ENCODE data around the gene PLCG2.
"Not testable (repeated sequence)": the region's sequence is repeated elsewhere in the genome, so short reads cannot be mapped to it uniquely, and the experiment has no call there.

PLCG2 gene

DNA sequence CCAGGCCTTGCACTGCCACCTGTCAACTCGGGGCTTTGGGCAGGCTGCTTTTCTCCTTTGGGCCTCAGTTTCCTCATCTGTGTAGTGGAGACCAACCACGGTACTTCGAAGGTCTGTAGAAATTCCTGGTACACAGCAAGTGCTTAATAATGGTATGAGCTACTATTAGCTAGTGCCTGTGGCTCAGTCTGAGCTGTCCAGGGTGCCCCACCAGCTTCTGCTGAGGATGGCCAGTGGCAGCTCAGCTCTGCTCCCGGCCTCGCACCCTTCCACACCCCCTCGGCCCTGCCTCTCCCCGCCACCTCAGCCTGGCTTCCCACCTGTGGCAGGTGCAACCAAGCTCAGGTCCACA lies 26.2 kb upstream of the PLCG2 start:
- DNase-seq: no peak
- no peaks in the 10 kb centered on the region for H3K9me3 ChIP-seq (ENCODE audit: control extremely low read depth in 1 of 5, control insufficient read depth in 4 of 5, insufficient read depth in 2 of 5, low read depth in 1 of 5, low read length in 4 of 5)
- WGBS (ENCODE audit: insufficient coverage): 87% methylated on average over 5 of the region's 7 CpGs
- POLR2A ChIA-PET: interaction anchor here (1.2 to 1.5 kb wide), 3 partner anchors 14 to 70 kb away, joined by 4 to 8 read pairs (median 5); no protein-coding TSS in a partner anchor
- peak overlapping the region in 2 of 7 experiments; percentile 20 to 33 for H3K4me3 ChIP-seq (ENCODE audit: control insufficient read depth in 1 of 7, extremely low read depth in 1 of 7, insufficient read depth in 4 of 7, low read depth in 2 of 7, low read length in 6 of 7)
- CTCF ChIA-PET: interaction anchor here (0.6 to 11.4 kb wide), 10 partner anchors 8 to 128 kb away, joined by 3 to 141 read pairs (median 4); partner anchors contain the start of gene PLCG2
- no peaks in the 10 kb centered on the region for H3K36me3 ChIP-seq (ENCODE audit: control insufficient read depth in 4 of 4, insufficient read depth in 4 of 4, low read length in 3 of 4)
- H3K27me3 ChIP-seq (replicated peaks in 2 of 5; ENCODE audit: control insufficient read depth in 4 of 5, insufficient read depth in 5 of 5, low read length in 4 of 5): no peaks in the 10 kb centered on the region
- H3K27ac ChIP-seq (ENCODE audit: insufficient read depth in 1 of 2, low read depth in 1 of 2, low read length in 2 of 2, poor library complexity in 1 of 2, severe bottlenecking in 2 of 2): peak overlapping the region in 1 of 2 experiments; percentile 78
- H3K4me1 ChIP-seq (ENCODE audit: control extremely low read depth in 1 of 4, control insufficient read depth in 4 of 4, insufficient read depth in 4 of 4, low read length in 3 of 4): peaks cover 19 to 89% (median 70%) of the 10 kb centered on the region in 4 experiments

DNA sequence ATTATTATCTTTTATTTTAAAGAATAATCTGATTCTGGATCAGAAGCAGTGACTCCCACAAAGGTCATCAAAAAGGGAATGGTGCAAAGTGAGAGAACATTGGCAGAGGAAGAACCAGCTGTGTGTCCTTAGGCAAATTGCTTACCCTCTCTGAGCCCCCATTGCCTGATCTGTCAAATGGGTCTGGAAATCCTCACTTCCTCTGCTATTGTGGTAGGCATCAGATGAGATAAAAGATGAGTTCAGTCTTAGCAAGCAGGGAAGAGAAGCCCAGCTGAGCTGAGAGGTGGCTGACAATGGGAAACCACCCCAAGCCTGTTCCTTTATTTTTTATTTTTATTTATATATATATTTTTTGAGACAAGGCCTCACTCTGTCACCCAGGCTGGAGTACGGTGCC lies 24.2 kb upstream of the PLCG2 start:
- CTCF ChIA-PET: interaction anchor here (1.6 to 11.4 kb wide), 7 partner anchors 16 to 125 kb away, joined by 3 to 141 read pairs (median 8); no protein-coding TSS in a partner anchor
- Histone ChIP-seq H3K27ac (ENCODE audit: insufficient read depth in 1 of 2, low read depth in 1 of 2, low read length in 2 of 2, poor library complexity in 1 of 2, severe bottlenecking in 2 of 2) (no peak overlapping the region), H3K4me1 (ENCODE audit: control extremely low read depth in 1 of 4, control insufficient read depth in 4 of 4, insufficient read depth in 4 of 4, low read length in 3 of 4) (peaks cover 13 to 73% (median 53%) of the 10 kb centered on the region in 4 experiments), H3K9me3 (ENCODE audit: control extremely low read depth in 1 of 5, control insufficient read depth in 4 of 5, insufficient read depth in 2 of 5, low read depth in 1 of 5, low read length in 4 of 5) (no peaks in the 10 kb centered on the region), H3K27me3 (replicated peaks in 2 of 5; ENCODE audit: control insufficient read depth in 4 of 5, insufficient read depth in 5 of 5, low read length in 4 of 5) (no peaks in the 10 kb centered on the region), H3K36me3 (ENCODE audit: control insufficient read depth in 4 of 4, insufficient read depth in 4 of 4, low read length in 3 of 4) (no peaks in the 10 kb centered on the region), H3K4me3 (ENCODE audit: control insufficient read depth in 1 of 7, extremely low read depth in 1 of 7, insufficient read depth in 4 of 7, low read depth in 2 of 7, low read length in 6 of 7) (no peak overlapping the region)
- no CpG with 5 or more reads among the region's 1 CpG for WGBS (ENCODE audit: insufficient coverage)
- DNase-seq: peak in 2 of 3 donors; percentile 42 to 43
- POLR2A ChIA-PET: interaction anchor here (2.4 kb wide), 1 partner anchor 16 kb away, joined by 6 read pairs; no protein-coding TSS in a partner anchor

- Histone ChIP-seq H3K27ac (ENCODE audit: insufficient read depth in 1 of 2, low read depth in 1 of 2, low read length in 2 of 2, poor library complexity in 1 of 2, severe bottlenecking in 2 of 2) (no peak overlapping the region), H3K27me3 (replicated peaks in 2 of 5; ENCODE audit: control insufficient read depth in 4 of 5, insufficient read depth in 5 of 5, low read length in 4 of 5) (no peaks in the 10 kb centered on the region), H3K36me3 (ENCODE audit: control insufficient read depth in 4 of 4, insufficient read depth in 4 of 4, low read length in 3 of 4) (no peaks in the 10 kb centered on the region), H3K4me3 (ENCODE audit: control insufficient read depth in 1 of 7, extremely low read depth in 1 of 7, insufficient read depth in 4 of 7, low read depth in 2 of 7, low read length in 6 of 7) (peak overlapping the region in 4 of 7 experiments; percentile 1 to 49 (median 32)), H3K4me1 (ENCODE audit: control extremely low read depth in 1 of 4, control insufficient read depth in 4 of 4, insufficient read depth in 4 of 4, low read length in 3 of 4) (peaks cover 13 to 66% (median 52%) of the 10 kb centered on the region in 4 experiments), H3K9me3 (ENCODE audit: control extremely low read depth in 1 of 5, control insufficient read depth in 4 of 5, insufficient read depth in 2 of 5, low read depth in 1 of 5, low read length in 4 of 5) (no peaks in the 10 kb centered on the region)
- ChIA-PET POLR2A (interaction anchor here (1.1 to 2.4 kb wide), 2 partner anchors 17 to 18 kb away, joined by 5 to 6 read pairs; no protein-coding TSS in a partner anchor), CTCF (interaction anchor here (0.7 to 11.4 kb wide), 23 partner anchors 7 to 133 kb away, joined by 3 to 141 read pairs (median 4); no protein-coding TSS in a partner anchor)
- DNase-seq: peak; percentile 74 to 93 (median 89)
- 6% methylated on average over 8 of the region's 13 CpGs for WGBS (ENCODE audit: insufficient coverage)
Measured at GRCh38 chr16:81755915-81756614, 23.0 kb upstream of the PLCG2 start.

- no peak overlapping the region for H3K27ac ChIP-seq (ENCODE audit: insufficient read depth in 1 of 2, low read depth in 1 of 2, low read length in 2 of 2, poor library complexity in 1 of 2, severe bottlenecking in 2 of 2)
- WGBS (ENCODE audit: insufficient coverage): 17% methylated on average over 8 of the region's 9 CpGs
- no peaks in the 10 kb centered on the region for H3K36me3 ChIP-seq (ENCODE audit: control insufficient read depth in 4 of 4, insufficient read depth in 4 of 4, low read length in 3 of 4)
- peak overlapping the region in 4 of 7 experiments; percentile 1 to 49 (median 32) for H3K4me3 ChIP-seq (ENCODE audit: control insufficient read depth in 1 of 7, extremely low read depth in 1 of 7, insufficient read depth in 4 of 7, low read depth in 2 of 7, low read length in 6 of 7)
- no peaks in the 10 kb centered on the region for H3K27me3 ChIP-seq (replicated peaks in 2 of 5; ENCODE audit: control insufficient read depth in 4 of 5, insufficient read depth in 5 of 5, low read length in 4 of 5)
- ChIA-PET CTCF (interaction anchor here (0.7 to 11.4 kb wide), 23 partner anchors 8 to 134 kb away, joined by 3 to 141 read pairs (median 4); no protein-coding TSS in a partner anchor), POLR2A (interaction anchor here (0.5 to 2.4 kb wide), 4 partner anchors 17 to 26 kb away, joined by 3 to 6 read pairs (median 4); no protein-coding TSS in a partner anchor)
- peaks cover 13 to 59% (median 47%) of the 10 kb centered on the region in 4 experiments for H3K4me1 ChIP-seq (ENCODE audit: control extremely low read depth in 1 of 4, control insufficient read depth in 4 of 4, insufficient read depth in 4 of 4, low read length in 3 of 4)
- peak in 2 of 3 donors; percentile 51 to 69 for DNase-seq
- no peaks in the 10 kb centered on the region for H3K9me3 ChIP-seq (ENCODE audit: control extremely low read depth in 1 of 5, control insufficient read depth in 4 of 5, insufficient read depth in 2 of 5, low read depth in 1 of 5, low read length in 4 of 5)
Measured at GRCh38 chr16:81756615-81757356, 22.3 kb upstream of the PLCG2 start.

- POLR2A ChIA-PET: no interaction called here
- H3K9me3 ChIP-seq (ENCODE audit: control extremely low read depth in 1 of 5, control insufficient read depth in 4 of 5, insufficient read depth in 2 of 5, low read depth in 1 of 5, low read length in 4 of 5): no peaks in the 10 kb centered on the region
- peaks cover 13 to 44% (median 34%) of the 10 kb centered on the region in 4 experiments for H3K4me1 ChIP-seq (ENCODE audit: control extremely low read depth in 1 of 4, control insufficient read depth in 4 of 4, insufficient read depth in 4 of 4, low read length in 3 of 4)
- no peaks in the 10 kb centered on the region for H3K36me3 ChIP-seq (ENCODE audit: control insufficient read depth in 4 of 4, insufficient read depth in 4 of 4, low read length in 3 of 4)
- H3K27me3 ChIP-seq (replicated peaks in 2 of 5; ENCODE audit: control insufficient read depth in 4 of 5, insufficient read depth in 5 of 5, low read length in 4 of 5): no peaks in the 10 kb centered on the region
- no peak overlapping the region for H3K4me3 ChIP-seq (ENCODE audit: control insufficient read depth in 1 of 7, extremely low read depth in 1 of 7, insufficient read depth in 4 of 7, low read depth in 2 of 7, low read length in 6 of 7)
- WGBS (ENCODE audit: insufficient coverage): 8% methylated on average over 2 of the region's 2 CpGs
- peak in 1 of 3 donors; percentile 48 for DNase-seq
- H3K27ac ChIP-seq (ENCODE audit: insufficient read depth in 1 of 2, low read depth in 1 of 2, low read length in 2 of 2, poor library complexity in 1 of 2, severe bottlenecking in 2 of 2): no peak overlapping the region
- CTCF ChIA-PET: interaction anchor here (4.1 to 11.4 kb wide), 3 partner anchors 10 to 116 kb away, joined by 21 to 141 read pairs (median 25); no protein-coding TSS in a partner anchor
Measured at GRCh38 chr16:81758376-81758775, 20.7 kb upstream of the PLCG2 start.

- not testable (repeated sequence) for H3K9me3 ChIP-seq (ENCODE audit: control extremely low read depth in 1 of 5, control insufficient read depth in 4 of 5, insufficient read depth in 2 of 5, low read depth in 1 of 5, low read length in 4 of 5)
- CTCF ChIA-PET: interaction anchor here (1.3 kb wide), 1 partner anchor 12 kb away, joined by 3 read pairs; no protein-coding TSS in a partner anchor
Measured at GRCh38 chr16:81762322-81762721, 16.8 kb upstream of the PLCG2 start.

More at GRCh38 chr16:81762322-81762721, 16.8 kb upstream of the PLCG2 start:
- peaks cover 0 to 15% (median 2%) of the 10 kb centered on the region in 4 experiments for H3K4me1 ChIP-seq (ENCODE audit: control extremely low read depth in 1 of 4, control insufficient read depth in 4 of 4, insufficient read depth in 4 of 4, low read length in 3 of 4)
- DNase-seq; H3K36me3 ChIP-seq (ENCODE audit: control insufficient read depth in 4 of 4, insufficient read depth in 4 of 4, low read length in 3 of 4); H3K4me3 ChIP-seq (ENCODE audit: control insufficient read depth in 1 of 7, extremely low read depth in 1 of 7, insufficient read depth in 4 of 7, low read depth in 2 of 7, low read length in 6 of 7); H3K27ac ChIP-seq (ENCODE audit: insufficient read depth in 1 of 2, low read depth in 1 of 2, low read length in 2 of 2, poor library complexity in 1 of 2, severe bottlenecking in 2 of 2); H3K27me3 ChIP-seq (replicated peaks in 2 of 5; ENCODE audit: control insufficient read depth in 4 of 5, insufficient read depth in 5 of 5, low read length in 4 of 5); POLR2A ChIA-PET: not testable (repeated sequence)
- WGBS (ENCODE audit: insufficient coverage): 100% methylated on average over 3 of the region's 4 CpGs

Data from common myeloid progenitor, CD34-positive (primary cell).